SK-N-MC (cell line): ENCODE data around the gene VWA1.
"Not testable (repeated sequence)": the region's sequence is repeated elsewhere in the genome, so short reads cannot be mapped to it uniquely, and the experiment has no call there.

Experiments used
- DNase-seq: peaks from one replicate; pipeline ENCODE4 v3.0.0-alpha.2; 2011; ENCODE audit warnings: low read depth, low spot score
- H3K27ac ChIP-seq: fragments of 200-600 bp; sonication (generic); 2 replicates; pipeline ENCODE4 v1.5.1; 2016; ENCODE audit warnings: mixed run types
- H3K36me3 ChIP-seq: fragments of 200-600 bp; sonication (generic); 2 replicates; pipeline ENCODE4 v1.6.1; 2017; ENCODE audit warnings: antibody characterized with exemption, low read length, mixed read lengths; ENCODE audit not compliant: insufficient read depth
- H3K4me3 ChIP-seq: fragments of 200-600 bp; sonication (generic); 2 replicates; pipeline ENCODE4 v1.5.1; 2016
- H3K9ac ChIP-seq: fragments of 200-600 bp; sonication (generic); 2 replicates; pipeline ENCODE4 v1.8.0; 2017; ENCODE audit warnings: mixed run types, mixed read lengths; ENCODE audit not compliant: insufficient read length
- H3K9me3 ChIP-seq: fragments of 200-600 bp; sonication (generic); 2 replicates; pipeline ENCODE4 v1.6.1; 2017; ENCODE audit warnings: low read depth, mild to moderate bottlenecking, antibody characterized with exemption, low read length, moderate library complexity, mixed read lengths
- EZH2 ChIP-seq: fragments of 200-600 bp; sonication (generic); IDR thresholded peaks from one replicate; pipeline ENCODE4 v1.6.1; 2017; ENCODE audit warnings: antibody characterized with exemption
- FOXP2 ChIP-seq: optimal IDR thresholded peaks from 2 replicates; pipeline ENCODE3; 2011; ENCODE audit warnings: mild to moderate bottlenecking, moderate library complexity; ENCODE audit not compliant: insufficient read depth; ENCODE audit errors: extremely low read length, control extremely low read depth
- POLR2AphosphoS5 ChIP-seq: IDR thresholded peaks from 2 replicates; pipeline ENCODE4 v1.6.1; 2012; ENCODE audit warnings: mild to moderate bottlenecking, low read depth, low read length, borderline replicate concordance

Gene VWA1

DNA sequence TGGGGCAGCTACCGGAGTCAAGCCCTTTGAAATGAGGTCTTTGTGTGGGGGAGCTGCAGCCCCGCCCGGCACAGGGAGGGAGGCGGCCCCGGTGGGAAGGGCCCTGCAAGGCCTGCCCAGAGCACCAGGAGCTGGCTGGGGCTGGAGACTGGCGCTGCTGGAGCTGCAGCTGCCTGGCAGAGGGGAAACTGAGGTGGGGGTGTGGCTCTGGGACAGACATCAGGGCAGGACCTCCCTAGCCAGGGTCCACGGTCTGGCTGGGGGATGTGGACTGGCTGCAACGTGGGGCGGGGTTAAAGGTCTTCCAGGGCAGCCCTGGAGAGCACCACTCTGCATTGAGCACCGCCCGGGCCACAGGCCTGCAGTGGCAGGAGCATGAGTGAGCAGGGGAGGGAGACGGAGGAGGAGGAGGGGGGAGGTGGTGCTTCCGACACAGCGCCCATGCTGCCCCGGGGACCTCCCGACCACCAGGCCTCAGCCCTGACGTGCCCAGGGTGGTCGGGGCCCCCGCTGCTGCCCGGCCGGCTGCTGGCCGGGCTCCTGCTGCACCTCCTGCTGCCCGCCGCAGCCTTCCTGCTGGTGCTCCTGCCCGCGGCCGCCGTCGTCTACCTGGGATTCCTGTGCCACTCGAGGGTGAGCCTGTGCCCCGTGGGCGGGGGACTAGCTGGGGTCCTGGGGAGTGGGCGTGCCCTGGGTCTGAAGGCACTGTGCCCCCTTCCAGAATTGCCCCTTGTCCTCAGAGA lies 9.6 kb upstream of the VWA1 start:
- Histone ChIP-seq H3K36me3 (no peaks in the 10 kb centered on the region), H3K9ac (no peak overlapping the region), H3K27ac (no peak overlapping the region), H3K9me3 (no peaks in the 10 kb centered on the region), H3K4me3 (no peak overlapping the region)
- TF ChIP-seq POLR2AphosphoS5 (no peak), FOXP2 (no peak), EZH2 (no peak)
- no peak for DNase-seq

DNA sequence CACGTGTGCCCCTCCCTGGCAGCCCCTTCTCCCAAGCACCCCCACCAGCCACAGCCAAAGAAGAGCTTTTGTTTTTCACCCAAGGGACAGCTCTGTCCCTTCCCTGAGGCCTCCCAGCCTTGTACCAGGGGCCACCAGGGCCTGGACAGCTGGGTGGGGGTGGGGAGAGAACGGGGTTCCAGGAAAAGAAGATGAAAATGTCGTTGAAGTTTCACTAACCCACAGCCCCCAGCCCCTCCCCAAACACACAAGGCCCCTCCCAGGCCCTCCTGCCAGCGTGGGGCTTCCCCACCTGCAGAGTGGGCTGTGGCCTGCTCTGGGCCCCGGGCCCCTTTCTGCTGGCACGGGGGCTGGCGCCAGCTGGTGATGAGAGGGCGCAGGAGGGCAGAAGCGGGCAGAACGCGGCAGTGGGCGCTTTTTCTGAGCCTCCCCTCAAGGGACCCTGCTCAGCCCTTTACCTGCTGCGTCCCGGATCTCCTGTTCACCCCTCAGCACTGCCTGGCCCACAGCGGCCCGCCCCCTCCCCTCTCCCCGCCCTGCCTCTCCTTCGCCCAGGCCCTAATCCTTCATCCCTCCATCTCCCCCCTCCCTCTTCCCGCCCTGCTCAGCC lies 8.9 kb upstream of the VWA1 start:
- TF ChIP-seq EZH2 (no peak), FOXP2 (no peak), POLR2AphosphoS5 (no peak)
- Histone ChIP-seq H3K36me3 (no peaks in the 10 kb centered on the region), H3K9ac (no peak overlapping the region), H3K27ac (no peak overlapping the region), H3K4me3 (no peak overlapping the region), H3K9me3 (no peaks in the 10 kb centered on the region)
- DNase-seq: no peak

DNA sequence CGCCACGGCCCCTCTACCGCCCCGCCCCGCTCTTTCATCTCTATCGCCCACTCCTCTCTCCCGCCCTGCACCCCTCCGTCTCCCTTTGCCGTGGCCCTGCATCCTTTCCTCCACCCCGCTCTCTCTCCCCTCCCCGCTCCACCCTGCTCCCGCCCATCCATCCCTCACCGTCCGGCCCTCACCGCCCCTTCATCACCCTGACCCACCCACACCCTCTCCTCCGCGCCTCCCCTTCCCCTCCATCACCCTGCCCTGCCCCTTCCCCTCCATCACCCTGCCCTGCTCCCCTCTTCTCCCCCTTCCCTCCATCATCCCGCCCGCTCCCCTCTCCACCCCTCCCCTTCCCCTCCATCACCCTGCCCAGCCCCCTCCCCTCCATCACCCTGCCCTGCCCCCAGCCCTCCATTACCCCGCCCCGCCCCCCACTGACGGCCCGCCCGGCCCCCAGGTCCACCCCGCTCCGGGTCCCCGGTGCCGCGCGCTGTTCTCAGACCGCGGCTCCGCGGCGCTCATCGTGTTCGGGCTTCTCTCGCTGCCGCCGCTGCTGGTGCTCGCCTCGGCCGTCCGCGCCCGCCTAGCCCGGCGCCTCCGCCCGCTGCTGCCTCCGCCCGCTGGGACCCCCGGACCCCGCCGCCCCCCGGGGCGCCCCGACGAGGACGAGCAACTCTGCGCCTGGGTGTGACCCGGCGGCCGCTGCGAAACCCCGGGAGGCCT lies 8.2 kb upstream of the VWA1 start:
- Histone ChIP-seq H3K36me3 (no peaks in the 10 kb centered on the region), H3K9me3 (no peaks in the 10 kb centered on the region), H3K27ac (no peak overlapping the region), H3K9ac (no peak overlapping the region), H3K4me3 (peak overlapping the region; percentile 42)
- DNase-seq: no peak
- no peak for TF ChIP-seq POLR2AphosphoS5
- TF ChIP-seq FOXP2: no peak
- TF ChIP-seq EZH2: no peak

DNA sequence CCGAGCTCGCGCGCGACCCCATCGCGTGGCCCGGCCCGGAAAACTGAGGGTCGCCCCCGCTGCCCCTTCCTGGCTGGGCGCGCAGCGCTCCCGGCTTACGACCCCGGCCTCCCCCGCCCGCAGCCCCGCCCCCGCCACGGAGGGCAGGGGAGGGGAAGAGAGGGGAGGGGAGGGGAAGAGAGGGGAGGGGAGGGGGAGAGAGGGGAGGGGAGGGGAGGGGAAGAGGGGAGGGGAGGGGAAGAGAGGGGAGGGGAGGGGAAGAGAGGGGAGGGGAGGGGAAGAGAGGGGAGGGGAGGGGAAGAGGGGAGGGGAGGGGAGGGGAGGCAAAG lies 7.7 kb upstream of the VWA1 start:
- Histone ChIP-seq H3K4me3 (peak overlapping the region; percentile 42), H3K27ac (no peak overlapping the region), H3K9ac (no peak overlapping the region), H3K36me3 (no peaks in the 10 kb centered on the region), H3K9me3 (no peaks in the 10 kb centered on the region)
- no peak for DNase-seq
- TF ChIP-seq FOXP2: no peak
- no peak for TF ChIP-seq POLR2AphosphoS5
- no peak for TF ChIP-seq EZH2

DNA sequence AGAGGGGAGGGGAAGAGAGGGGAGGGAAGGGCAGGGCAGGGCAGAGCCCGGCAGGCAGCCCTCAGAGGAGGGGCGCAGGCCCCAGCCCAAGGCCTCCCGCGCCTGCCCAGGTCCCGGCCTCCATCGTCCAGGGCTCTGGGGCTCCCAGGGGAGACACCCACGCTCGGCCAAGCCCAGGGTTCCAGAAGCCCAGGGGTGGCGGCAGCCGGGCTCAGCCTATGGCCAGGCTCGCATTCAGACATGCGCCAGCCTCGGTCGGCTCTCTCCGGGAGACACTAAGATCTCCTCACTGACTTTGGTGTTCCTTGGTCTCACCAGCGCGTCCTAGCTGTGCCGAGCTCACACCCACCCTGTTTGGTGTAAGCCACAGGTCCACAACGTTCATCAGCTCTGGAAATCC lies 7.3 kb upstream of the VWA1 start:
- H3K27ac ChIP-seq: no peak overlapping the region
- no peaks in the 10 kb centered on the region for H3K36me3 ChIP-seq
- TF ChIP-seq EZH2: no peak
- TF ChIP-seq FOXP2: no peak
- no peak for TF ChIP-seq POLR2AphosphoS5

DNA sequence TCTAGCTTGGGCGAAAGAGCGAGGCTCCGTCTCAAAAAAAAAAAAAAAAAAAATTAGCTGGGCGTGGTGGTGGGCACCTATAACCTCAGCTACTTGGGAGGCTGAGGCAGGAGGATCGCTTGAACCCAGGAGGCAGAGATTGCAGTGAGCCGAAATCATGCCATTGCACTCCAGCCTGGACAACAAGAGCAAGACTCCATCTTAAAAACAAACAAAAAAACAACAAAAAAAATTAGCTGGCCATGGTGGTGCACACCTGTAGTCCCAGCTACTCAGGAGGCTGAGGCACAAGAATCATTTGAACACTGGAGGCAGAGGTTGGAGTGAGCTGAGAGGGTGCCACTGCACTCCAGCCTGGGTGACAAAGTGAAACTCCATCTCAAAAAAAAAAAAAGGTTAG lies 6.5 kb upstream of the VWA1 start:
- H3K27ac ChIP-seq, DNase-seq, H3K9me3 ChIP-seq, H3K4me3 ChIP-seq, H3K36me3 ChIP-seq, H3K9ac ChIP-seq: not testable (repeated sequence)

More for the DNA sequence above, 7.3 kb upstream of the VWA1 start:
- no peak overlapping the region for H3K4me3 ChIP-seq
- no peaks in the 10 kb centered on the region for H3K9me3 ChIP-seq
- no peak overlapping the region for H3K9ac ChIP-seq
- DNase-seq: no peak

DNA sequence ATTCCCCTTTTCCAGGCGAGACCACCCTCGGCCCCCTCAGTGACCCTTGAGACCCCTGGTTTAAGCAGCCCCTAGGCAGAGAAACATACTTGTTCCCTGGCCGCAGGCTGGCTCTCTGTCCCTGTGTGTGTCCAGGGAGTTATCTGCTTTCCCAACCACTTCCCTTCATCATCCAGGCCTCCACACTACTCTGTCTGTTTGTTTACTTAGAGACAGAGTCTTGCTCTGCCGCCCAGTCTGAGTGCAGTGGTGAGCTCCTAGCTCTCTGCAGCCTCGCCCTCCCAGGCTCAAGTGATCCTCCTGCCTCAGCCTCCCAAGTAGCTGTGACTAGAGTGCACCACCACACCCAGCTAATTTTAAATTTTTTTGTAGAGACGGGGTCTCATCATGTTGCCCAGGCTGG lies 5.8 kb upstream of the VWA1 start:
- H3K36me3 ChIP-seq: no peaks in the 10 kb centered on the region
- no peaks in the 10 kb centered on the region for H3K9me3 ChIP-seq
- DNase-seq: no peak
- H3K9ac ChIP-seq: no peak overlapping the region
- no peak overlapping the region for H3K27ac ChIP-seq
- TF ChIP-seq POLR2AphosphoS5 (no peak), FOXP2 (no peak), EZH2 (no peak)
- no peak overlapping the region for H3K4me3 ChIP-seq

DNA sequence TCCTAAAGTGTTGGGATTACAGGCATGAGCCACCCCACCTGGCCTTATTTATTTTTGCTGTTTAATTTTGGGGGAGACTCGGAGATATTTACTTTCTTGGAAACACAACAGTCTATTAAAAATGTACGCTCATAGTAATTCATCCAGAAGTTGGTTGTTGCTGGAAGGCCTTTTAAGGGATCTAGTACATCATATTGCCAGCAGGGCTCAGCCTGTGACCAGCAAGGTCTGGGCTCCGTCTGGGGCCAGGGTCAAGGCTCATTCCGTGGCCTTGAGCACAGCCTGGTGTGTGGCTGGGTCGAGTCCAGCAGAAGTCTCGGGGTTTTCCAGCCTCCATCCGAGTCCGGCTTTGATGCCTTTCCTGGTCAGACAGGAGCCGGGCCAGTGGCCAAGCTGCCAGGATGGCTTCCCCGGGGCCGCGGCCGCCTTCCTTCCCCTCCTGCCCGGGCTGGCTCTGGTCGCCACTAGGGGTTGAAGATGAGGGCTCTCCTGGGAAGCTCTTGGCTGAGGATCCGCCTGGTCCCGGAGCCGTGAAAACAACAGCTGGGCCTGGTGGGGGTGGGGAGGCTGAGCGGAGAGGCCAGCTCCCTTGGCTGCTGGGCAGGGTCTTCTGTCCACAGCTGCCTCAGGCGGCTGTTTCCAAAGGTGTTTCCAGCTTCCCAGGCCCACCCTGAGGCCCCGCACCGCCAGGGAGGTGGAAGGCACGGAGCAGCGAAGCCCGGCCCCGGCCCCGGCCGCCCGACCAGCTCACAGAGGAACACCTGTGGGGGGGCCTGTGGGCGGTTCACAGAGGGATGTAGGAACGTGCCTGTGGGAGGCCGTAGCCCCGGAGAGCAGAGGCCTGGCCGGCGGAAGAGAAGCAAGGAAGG lies 5.1 kb upstream of the VWA1 start:
- Histone ChIP-seq H3K27ac (no peak overlapping the region), H3K36me3 (no peaks in the 10 kb centered on the region), H3K9ac (no peak overlapping the region), H3K9me3 (no peaks in the 10 kb centered on the region), H3K4me3 (no peak overlapping the region)
- no peak for TF ChIP-seq POLR2AphosphoS5
- TF ChIP-seq FOXP2: no peak
- no peak for TF ChIP-seq EZH2
- no peak for DNase-seq
